ENCODE data around the gene DISP3. TPM values are rescaled to one million over a fixed set of nuclear protein-coding genes. Genes with fewer than 3 reads are reported as not detected.

Gene DISP3
- total and polyA plus RNA-seq, 11 donors: 0.03 to 0.45 (median 0.12) TPM; not detected in 5

GRCh38 chr1:11482701-11483479 lies 3.9 kb downstream of the DISP3 start:
- no peak for ATAC-seq
- H3K9me3 ChIP-seq: no peaks in the 10 kb centered on the region

GRCh38 chr1:11483581-11484320 lies 4.8 kb downstream of the DISP3 start:
- Histone ChIP-seq H3K4me1 (peaks cover 0 to 15% (median 11%) of the 10 kb centered on the region in 12 donors), H3K27me3 (peaks cover 14 to 57% (median 29%) of the 10 kb centered on the region in 9 donors), H3K27ac (peak overlapping the region in 1 of 12 donors; percentile 22), H3K36me3 (no peaks in the 10 kb centered on the region), H3K9me3 (no peaks in the 10 kb centered on the region), H3K4me3 (no peak overlapping the region)
- no peak for TF ChIP-seq POLR2A (IDR thresholded peaks at IDR 0.05)
- TF ChIP-seq, protein P1, sequence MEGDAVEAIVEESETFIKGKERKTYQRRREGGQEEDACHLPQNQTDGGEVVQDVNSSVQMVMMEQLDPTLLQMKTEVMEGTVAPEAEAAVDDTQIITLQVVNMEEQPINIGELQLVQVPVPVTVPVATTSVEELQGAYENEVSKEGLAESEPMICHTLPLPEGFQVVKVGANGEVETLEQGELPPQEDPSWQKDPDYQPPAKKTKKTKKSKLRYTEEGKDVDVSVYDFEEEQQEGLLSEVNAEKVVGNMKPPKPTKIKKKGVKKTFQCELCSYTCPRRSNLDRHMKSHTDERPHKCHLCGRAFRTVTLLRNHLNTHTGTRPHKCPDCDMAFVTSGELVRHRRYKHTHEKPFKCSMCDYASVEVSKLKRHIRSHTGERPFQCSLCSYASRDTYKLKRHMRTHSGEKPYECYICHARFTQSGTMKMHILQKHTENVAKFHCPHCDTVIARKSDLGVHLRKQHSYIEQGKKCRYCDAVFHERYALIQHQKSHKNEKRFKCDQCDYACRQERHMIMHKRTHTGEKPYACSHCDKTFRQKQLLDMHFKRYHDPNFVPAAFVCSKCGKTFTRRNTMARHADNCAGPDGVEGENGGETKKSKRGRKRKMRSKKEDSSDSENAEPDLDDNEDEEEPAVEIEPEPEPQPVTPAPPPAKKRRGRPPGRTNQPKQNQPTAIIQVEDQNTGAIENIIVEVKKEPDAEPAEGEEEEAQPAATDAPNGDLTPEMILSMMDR (IDR thresholded peaks at IDR 0.05): no peak
- ATAC-seq (peak; percentile 47 to 87 (median 72)), DNase-seq (peak in 2 of 5 donors; percentile 40 to 60)
- intact Hi-C loops (cut with DNase I): loop anchor here in 3 of 10 donors (5.0 to 10.0 kb wide), 2 partner anchors 151 to 159 kb away; no protein-coding TSS in a partner anchor
- 57 to 67% (median 59%) methylated on average over 8 to 10 of the region's 10 CpGs for WGBS, 4 donors

More at GRCh38 chr1:11482701-11483479, 3.9 kb downstream of the DISP3 start:
- Histone ChIP-seq H3K27ac (no peak overlapping the region), H3K4me1 (peaks cover 0 to 20% (median 15%) of the 10 kb centered on the region in 12 donors), H3K36me3 (no peaks in the 10 kb centered on the region), H3K4me3 (no peak overlapping the region), H3K27me3 (peaks cover 14 to 63% (median 37%) of the 10 kb centered on the region in 9 donors)
- no peak for DNase-seq
- 67 to 76% (median 71%) methylated on average over 18 of the region's 18 CpGs for WGBS, 4 donors
- intact Hi-C loops (cut with DNase I): loop anchor here in 3 of 10 donors (5.0 to 10.0 kb wide), 2 partner anchors 152 to 159 kb away; no protein-coding TSS in a partner anchor
- TF ChIP-seq, protein P1 (IDR thresholded peaks at IDR 0.05): no peak
- no peak for TF ChIP-seq POLR2A (IDR thresholded peaks at IDR 0.05)

- no peaks in the 10 kb centered on the region for H3K9me3 ChIP-seq
- intact Hi-C loops (cut with DNase I): loop anchor here in 3 of 10 donors (5.0 to 10.0 kb wide), 2 partner anchors 151 to 158 kb away; no protein-coding TSS in a partner anchor
- ATAC-seq (peak; percentile 73 to 82 (median 76)), DNase-seq (peak in 3 of 5 donors; percentile 27 to 71 (median 64))
- peaks cover 11 to 59% (median 23%) of the 10 kb centered on the region in 9 donors for H3K27me3 ChIP-seq
- TF ChIP-seq, protein P1 (IDR thresholded peaks at IDR 0.05): no peak
- TF ChIP-seq POLR2A (IDR thresholded peaks at IDR 0.05): no peak
- no peak overlapping the region for H3K4me3 ChIP-seq
- H3K4me1 ChIP-seq: peaks cover 0 to 10% (median 6%) of the 10 kb centered on the region in 12 donors
- no peaks in the 10 kb centered on the region for H3K36me3 ChIP-seq
- 45 to 61% (median 57%) methylated on average over 7 of the region's 7 CpGs for WGBS, 4 donors
- H3K27ac ChIP-seq: peak overlapping the region in 1 of 12 donors; percentile 22
Measured at GRCh38 chr1:11484321-11484655, 5.3 kb downstream of the DISP3 start.
